HepG2 (cell line): ENCODE data around the gene DSTYK. TPM values are rescaled to one million over a fixed set of nuclear protein-coding genes. Genes with fewer than 3 reads are reported as not detected.
A peak's percentile ranks its signal among the peaks of the same experiment; 100 is the strongest.

ENCODE experiments used
- DMTF1 ChIP-seq: sonication (generic); formaldehyde crosslinking; IDR thresholded peaks from 2 replicates; pipeline ENCODE4 v1.4.0; 2020; ENCODE audit warnings: mild to moderate bottlenecking, missing genetic modification reagents
- FIP1L1 ChIP-seq: fragments of 200-400 bp; formaldehyde crosslinking; IDR thresholded peaks from 2 replicates; pipeline ENCODE4 v1.6.1; 2018; ENCODE audit warnings: low read depth, mild to moderate bottlenecking, low read length, moderate library complexity, borderline replicate concordance; ENCODE audit not compliant: insufficient read depth
- GMEB1 ChIP-seq: sonication (generic); formaldehyde crosslinking; IDR thresholded peaks from 2 replicates; pipeline ENCODE4 v1.5.1; 2020; ENCODE audit warnings: missing genetic modification reagents, mild to moderate bottlenecking, borderline replicate concordance
- GPN1 ChIP-seq: sonication (generic); formaldehyde crosslinking; IDR thresholded peaks from 2 replicates; pipeline ENCODE4 v1.5.1; 2020; ENCODE audit warnings: missing genetic modification reagents, borderline replicate concordance
- IKZF1 ChIP-seq: fragments of 450-650 bp; IDR thresholded peaks from 2 replicates; pipeline ENCODE4 v1.7.1; 2016
- REPIN1 ChIP-seq: sonication (generic); formaldehyde crosslinking; IDR thresholded peaks from 2 replicates; pipeline ENCODE4 v1.8.0; 2022; ENCODE audit warnings: missing genetic modification reagents, low read depth, mild to moderate bottlenecking, borderline replicate concordance
- SNAPC4 ChIP-seq: sonication (generic); formaldehyde crosslinking; IDR thresholded peaks from 2 replicates; pipeline ENCODE4 v1.4.0; 2020; ENCODE audit warnings: mild to moderate bottlenecking, missing genetic modification reagents
- TRIM24 ChIP-seq: sonication (generic); formaldehyde crosslinking; IDR thresholded peaks from 2 replicates; pipeline ENCODE4 v1.8.0; 2022; ENCODE audit warnings: mild to moderate bottlenecking, missing genetic modification reagents
- ZBTB20 ChIP-seq: sonication (generic); formaldehyde crosslinking; IDR thresholded peaks from 2 replicates; pipeline ENCODE4 v1.8.1; 2023; ENCODE audit warnings: missing genetic modification reagents, low read depth, mild to moderate bottlenecking, borderline replicate concordance
- ZFP90 ChIP-seq: sonication (generic); formaldehyde crosslinking; IDR thresholded peaks from 2 replicates; pipeline ENCODE4 v1.8.0; 2022; ENCODE audit warnings: missing genetic modification reagents, mild to moderate bottlenecking, inconsistent platforms, borderline replicate concordance
- ZNF414 ChIP-seq: sonication (generic); formaldehyde crosslinking; IDR thresholded peaks from 2 replicates; pipeline ENCODE4 v1.5.0; 2020; ENCODE audit warnings: missing genetic modification reagents
- ZNF550 ChIP-seq: sonication (generic); formaldehyde crosslinking; IDR thresholded peaks from 2 replicates; pipeline ENCODE4 v1.4.0; 2020; ENCODE audit warnings: mild to moderate bottlenecking, missing genetic modification reagents, borderline replicate concordance
- ZNF629 ChIP-seq: sonication (generic); formaldehyde crosslinking; conservative IDR thresholded peaks from 2 replicates; pipeline ENCODE4 v1.5.0; 2020; ENCODE audit warnings: missing genetic modification reagents
- polyA plus RNA-seq, 8 experiments: library from polyadenylated mRNA; depleted of rRNA in 3 of 8; stranded (reverse) in 7 of 8; unstranded in 1 of 8; fragments of >200 nt; fragmentation: Illumina TruSeq in 4 of 8; extraction: Trizol in 4 of 8; gene quantifications; 2 replicates each; pipeline versions ENCODE4 v1.2.1 to v1.2.3, GENCODE V29; 2011 to 2016; ENCODE audit warnings: low read depth in 4 of 8, missing spikeins in 1 of 8, mixed read lengths in 1 of 8; ENCODE audit not compliant: insufficient read depth in 1 of 8
- total RNA-seq, 5 experiments: library from RNA; depleted of rRNA; stranded (reverse); fragments of >200 nt; fragmentation: Illumina TruSeq; extraction: Trizol; gene quantifications; 2 replicates each; pipeline ENCODE4 v1.2.3, GENCODE V29; 2016; ENCODE audit warnings: low read depth in 1 of 5

The DSTYK gene
- total and polyA plus RNA-seq, 2 of the 13 experiments (the other 11 are each of a cell fraction or from before 2014, with no cell fraction given), result 2.6 to 4.8 TPM

- TF ChIP-seq SNAPC4 (CRISPR knock-in tag) (0 out of 2 replicates have a peak, but pooled peaks have one; percentile 27), GPN1 (CRISPR knock-in tag) (no peak), ZFP90 (CRISPR knock-in tag) (no peak; the same call in 1 of the 2 replicates), GMEB1 (peak; percentile 87), IKZF1 (no peak), REPIN1 (CRISPR knock-in tag) (peak; percentile 75), TRIM24 (CRISPR knock-in tag) (no peak), FIP1L1 (no peak), ZNF550 (0 out of 2 replicates have a peak, but pooled peaks have one; percentile 14), ZNF629 (CRISPR knock-in tag) (no peak), ZBTB20 (CRISPR knock-in tag) (peak; percentile 86; the same call in 1 of the 2 replicates), ZNF414 (peak; percentile 84; the same call in 1 of the 2 replicates), DMTF1 (CRISPR knock-in tag) (no peak)
These were observed 89.6 kb downstream of the DSTYK start, which contains the start of gene RBBP5 (continued) for GRCh38 chr1:205121660-205122488.
